ENCODE measurements around the gene ST14.

DNA sequence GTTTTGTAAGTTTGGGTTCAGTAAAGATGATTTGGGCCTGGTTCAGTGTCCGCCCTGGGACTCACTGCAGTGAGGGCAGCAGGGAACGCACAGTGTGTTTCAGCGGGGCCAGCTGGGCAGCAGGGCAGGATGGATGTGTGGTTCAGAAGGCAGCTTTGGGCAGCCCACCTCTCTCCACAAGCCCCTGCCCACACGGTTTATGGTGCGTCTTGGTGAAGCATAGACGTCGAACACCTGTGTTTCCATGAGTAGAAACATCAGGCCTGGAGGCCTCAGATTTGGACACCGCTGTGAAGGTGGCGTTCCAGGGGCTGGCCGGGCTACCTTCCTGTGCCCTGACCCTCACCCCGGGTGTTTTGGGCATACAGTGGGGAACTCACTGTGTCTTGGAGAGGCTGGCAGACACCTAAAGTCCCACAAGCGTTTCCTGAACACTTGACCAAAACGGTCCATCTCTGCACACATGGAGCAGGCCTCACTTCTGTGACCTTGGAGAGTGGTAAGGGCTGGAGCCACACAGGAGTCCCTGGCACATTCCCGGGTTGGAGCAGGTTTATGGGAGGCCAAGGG, 59.0 kb downstream of the ST14 start:
- TF ChIP-seq CTCF (IDR thresholded peaks at IDR 0.05; ENCODE audit: insufficient read depth, low read length) = no peak
- TF ChIP-seq, protein P1, sequence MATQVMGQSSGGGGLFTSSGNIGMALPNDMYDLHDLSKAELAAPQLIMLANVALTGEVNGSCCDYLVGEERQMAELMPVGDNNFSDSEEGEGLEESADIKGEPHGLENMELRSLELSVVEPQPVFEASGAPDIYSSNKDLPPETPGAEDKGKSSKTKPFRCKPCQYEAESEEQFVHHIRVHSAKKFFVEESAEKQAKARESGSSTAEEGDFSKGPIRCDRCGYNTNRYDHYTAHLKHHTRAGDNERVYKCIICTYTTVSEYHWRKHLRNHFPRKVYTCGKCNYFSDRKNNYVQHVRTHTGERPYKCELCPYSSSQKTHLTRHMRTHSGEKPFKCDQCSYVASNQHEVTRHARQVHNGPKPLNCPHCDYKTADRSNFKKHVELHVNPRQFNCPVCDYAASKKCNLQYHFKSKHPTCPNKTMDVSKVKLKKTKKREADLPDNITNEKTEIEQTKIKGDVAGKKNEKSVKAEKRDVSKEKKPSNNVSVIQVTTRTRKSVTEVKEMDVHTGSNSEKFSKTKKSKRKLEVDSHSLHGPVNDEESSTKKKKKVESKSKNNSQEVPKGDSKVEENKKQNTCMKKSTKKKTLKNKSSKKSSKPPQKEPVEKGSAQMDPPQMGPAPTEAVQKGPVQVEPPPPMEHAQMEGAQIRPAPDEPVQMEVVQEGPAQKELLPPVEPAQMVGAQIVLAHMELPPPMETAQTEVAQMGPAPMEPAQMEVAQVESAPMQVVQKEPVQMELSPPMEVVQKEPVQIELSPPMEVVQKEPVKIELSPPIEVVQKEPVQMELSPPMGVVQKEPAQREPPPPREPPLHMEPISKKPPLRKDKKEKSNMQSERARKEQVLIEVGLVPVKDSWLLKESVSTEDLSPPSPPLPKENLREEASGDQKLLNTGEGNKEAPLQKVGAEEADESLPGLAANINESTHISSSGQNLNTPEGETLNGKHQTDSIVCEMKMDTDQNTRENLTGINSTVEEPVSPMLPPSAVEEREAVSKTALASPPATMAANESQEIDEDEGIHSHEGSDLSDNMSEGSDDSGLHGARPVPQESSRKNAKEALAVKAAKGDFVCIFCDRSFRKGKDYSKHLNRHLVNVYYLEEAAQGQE (IDR thresholded peaks at IDR 0.05; ENCODE audit: insufficient replicate concordance, low read depth) = no peak
- no peak for TF ChIP-seq GABPA (IDR thresholded peaks at IDR 0.05; ENCODE audit: low read depth)
